Activated CD4-positive, alpha-beta T cell treated with anti-CD3 and anti-CD28 coated beads for 4 hours (primary cell): ENCODE measurements around the gene SOX13.

Experiments
- DNase-seq, 2 donors: peaks; one replicate each; pipeline ENCODE4 v3.0.0-alpha.2; 2020

Gene SOX13

DNA sequence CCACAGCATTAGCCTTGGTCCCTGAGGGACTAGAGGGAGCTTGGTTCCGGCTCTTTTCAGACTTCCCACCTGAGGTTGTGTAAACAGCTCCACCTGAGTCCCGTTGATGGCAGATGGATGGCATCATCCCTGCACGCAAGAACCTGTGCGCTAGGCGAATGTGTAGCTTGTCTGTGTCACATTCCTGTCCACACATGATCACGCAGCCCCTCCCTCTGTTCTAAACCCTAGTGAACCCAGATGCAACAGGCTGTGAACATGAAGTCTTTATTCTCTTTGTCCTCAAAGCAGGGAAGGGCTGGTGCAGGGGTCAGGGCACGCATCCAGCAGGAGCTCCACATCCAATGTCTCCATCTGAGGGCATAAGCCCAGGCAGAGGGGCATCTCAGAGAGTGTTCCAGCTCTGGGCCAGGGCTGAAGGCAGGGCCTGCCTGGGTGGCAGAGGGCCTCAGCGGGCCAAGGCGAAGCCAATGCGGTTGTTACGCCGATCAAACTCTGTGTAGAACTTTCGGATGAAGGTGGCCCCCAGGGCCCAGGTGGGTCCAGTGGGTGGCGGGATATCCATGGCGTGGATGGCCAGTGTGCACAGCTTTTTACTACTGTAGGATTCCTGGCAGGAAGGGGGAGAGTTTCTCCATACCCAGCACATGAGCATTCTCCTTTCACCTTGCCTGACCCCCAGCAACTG is 81.8 kb downstream of the SOX13 start:
- DNase-seq = no peak

DNA sequence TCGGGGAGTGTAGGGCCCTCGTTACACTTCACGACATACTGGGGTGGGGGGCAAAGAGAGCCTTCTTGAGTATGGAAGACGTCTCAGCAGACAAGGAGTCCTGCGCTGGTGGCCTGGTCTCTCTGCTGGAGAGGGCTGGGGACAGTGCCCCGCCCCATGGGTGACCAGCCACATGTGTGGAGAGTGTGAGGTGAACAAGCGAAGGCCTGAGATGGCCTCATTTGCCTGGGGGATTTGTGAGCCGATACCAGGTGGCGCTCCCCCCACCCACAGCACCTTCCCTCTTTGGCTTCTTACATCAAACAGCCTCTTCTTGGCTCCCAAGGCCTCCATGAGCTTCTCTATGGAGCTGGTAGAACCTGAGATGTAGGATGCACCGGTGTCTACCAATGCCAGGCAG is 83.0 kb downstream of the SOX13 start:
- DNase-seq = no peak

DNA sequence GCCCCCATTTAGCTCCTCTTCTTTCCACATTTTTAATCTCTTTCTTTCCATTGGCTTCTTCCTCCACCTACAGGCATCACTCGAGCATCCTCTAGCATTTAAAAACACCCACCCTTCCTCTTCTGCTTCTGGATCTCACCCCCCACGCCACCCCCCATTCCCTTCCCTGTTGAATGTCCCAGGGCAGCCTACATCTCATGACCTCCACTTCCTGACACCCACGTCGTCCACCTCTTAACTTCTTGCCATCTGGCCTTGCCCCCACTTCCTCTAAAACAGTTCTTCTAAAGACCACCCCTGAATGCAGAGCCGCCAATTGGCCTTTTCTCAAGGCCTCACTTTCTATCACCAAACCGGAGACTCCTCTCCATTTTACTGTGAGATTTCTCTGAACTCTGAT is 85.0 kb downstream of the SOX13 start:
- DNase-seq = no peak

DNA sequence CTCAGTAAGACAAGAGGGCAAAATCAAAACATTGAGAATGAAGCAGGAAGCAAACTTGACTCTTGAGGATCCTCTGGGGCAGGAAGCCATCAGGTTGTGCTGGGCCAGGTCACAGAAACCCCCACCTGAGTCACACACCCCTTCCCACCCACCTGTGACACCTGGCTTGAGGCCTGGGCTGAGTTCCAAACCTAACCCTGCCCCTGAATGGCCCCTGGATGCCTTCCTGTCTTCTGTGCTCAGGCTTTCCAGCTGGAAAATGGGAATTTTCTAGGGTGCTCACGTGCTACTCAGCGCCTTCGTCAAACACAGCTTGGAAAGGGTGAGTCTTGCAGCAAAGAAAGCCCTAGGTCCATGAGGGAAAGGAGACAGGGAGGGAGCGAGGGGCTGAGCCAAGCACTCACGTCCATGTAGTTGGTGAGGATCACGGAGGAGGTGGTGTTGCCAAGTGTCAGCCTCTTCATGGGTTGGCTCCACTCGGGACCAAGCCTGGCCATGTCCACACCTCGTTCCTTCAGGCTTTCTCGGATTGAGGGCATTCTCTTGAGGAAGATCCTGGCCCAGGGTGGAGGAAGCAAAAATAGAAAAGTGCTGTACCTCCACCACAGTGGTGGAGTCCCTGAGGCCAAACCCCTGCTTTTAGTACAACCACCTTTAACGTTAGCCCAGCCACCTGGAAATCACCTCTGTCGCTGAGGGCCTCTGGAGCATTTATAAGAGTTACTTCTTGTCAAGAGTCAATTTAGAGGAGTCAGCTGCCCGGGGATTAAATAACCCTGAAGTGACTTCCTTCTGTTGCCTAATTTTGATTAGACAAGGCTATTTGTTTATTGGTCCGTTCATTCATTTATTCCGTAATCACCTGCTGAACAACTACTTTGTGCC is 88.9 kb downstream of the SOX13 start:
- no peak for DNase-seq

DNA sequence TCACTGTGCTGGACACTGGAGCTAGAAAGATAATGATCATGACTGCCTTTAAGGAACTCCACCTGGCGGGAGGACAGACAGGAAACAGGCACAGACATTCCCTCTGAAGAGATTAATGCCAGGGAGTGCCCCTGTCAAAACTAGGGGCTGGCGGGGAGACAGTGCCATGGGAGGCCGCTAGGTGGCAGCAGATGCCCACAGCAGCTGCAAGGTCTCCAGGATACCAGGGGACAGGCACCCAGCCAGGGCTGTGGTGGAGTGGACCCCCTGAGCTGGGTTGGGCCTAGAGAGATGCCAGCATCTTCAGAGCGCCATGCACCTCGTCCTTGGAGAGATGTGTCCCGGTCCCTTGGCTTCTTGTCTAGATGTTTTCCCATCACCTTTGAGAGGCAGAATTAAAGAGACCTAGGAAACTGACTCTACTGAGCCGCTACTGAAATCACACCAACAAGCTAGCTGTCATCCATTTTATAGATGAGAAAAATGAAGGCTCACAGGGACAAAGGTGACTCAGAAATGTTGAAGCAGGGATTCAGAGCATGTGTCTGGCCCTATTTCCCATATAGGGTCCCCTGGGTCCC is 89.7 kb downstream of the SOX13 start:
- peak; percentile 66 to 80 for DNase-seq

DNA sequence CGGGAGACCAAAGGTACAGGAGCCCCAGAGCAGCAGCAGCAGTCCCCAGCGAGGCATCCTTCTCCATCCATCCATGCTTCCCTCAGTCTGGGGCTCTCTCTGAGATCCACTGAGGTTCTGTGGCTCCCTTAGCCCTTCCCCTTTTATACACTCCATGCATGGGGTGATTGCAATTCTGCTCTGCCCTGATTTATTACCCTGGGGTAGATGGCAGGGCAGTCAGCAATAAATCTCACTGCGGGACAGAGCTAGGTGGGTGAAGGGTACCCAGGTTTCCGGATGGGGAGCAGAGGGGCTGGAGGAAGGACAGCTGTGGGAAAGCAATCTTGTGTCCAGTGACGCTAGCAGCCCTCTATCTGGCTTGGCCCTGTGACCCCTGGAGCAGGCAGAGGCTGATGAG is 93.3 kb downstream of the SOX13 start, which contains the start of gene REN:
Gene REN, minus strand, starts transcription at position 119 of the 400 bp plus-strand sequence. Its CDS starts 44 bp downstream, at position 75.
- no peak for DNase-seq

DNA sequence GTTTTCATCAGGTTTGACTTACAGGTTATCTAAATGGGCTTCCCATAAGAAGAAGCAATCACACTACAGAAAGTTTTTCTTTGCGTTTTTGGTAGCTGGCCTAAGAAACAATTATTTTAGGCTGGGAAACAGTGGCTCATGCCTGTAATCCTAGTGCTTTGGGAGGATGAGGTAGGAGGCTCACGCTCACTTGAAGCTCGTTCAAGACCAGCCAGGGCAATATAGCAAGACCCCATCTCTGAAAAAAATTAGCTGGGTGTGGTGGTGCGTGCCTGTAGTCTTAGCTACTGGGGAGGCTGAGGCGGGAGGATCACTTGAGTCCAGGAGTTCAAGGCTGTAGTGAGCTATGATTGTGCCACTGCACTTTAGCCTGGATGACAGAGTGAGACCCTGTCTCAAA is 94.8 kb downstream of the SOX13 start:
- no peak for DNase-seq

DNA sequence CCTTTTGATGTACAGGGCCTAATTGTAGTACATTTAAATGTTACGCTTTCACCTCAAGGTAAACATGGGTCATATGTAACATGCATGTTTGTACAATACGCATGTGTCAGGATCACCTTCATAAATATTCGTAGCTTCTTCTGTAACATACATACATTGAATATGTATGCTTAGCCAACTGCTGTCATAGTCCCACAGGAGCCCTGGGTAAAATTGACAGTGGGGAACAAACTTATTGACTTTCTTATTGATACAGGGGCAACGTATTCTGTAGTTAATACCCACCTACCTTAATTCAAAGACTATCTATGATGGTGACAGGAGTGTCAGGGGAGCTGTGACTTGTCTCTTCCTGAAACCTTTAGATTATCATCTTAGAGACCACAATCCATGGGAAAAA is 96.9 kb downstream of the SOX13 start:
- no peak for DNase-seq

DNA sequence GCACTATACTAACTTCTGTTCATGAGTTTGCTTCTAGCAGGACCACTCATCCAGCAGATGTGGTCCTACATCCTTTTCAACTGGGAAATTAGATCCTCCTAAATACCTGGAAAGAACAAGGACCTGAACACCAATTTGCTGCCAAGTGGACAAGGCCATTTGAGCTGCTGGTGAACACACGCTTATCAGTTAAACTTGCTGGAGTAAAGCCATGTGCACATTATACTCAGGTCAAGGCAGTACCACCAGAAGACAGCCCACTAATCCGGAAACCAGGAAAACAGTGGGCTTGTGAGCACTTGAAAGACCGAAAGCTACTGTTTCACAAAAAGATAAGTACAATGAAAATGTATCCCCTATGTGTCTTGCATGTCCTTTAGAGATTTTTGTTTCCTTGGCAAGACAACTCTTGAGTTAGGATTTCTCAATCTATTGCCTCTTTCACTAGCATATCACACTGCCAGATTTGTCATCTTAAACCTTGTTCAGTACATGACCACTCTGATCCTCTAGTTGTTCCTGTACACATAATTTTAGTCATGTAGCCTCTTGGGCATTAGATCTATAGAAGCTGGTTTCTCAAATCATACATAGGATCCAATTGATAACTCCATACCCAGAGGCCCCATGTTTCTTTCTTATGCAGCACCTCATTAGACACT is 97.7 kb downstream of the SOX13 start:
- DNase-seq = no peak

DNA sequence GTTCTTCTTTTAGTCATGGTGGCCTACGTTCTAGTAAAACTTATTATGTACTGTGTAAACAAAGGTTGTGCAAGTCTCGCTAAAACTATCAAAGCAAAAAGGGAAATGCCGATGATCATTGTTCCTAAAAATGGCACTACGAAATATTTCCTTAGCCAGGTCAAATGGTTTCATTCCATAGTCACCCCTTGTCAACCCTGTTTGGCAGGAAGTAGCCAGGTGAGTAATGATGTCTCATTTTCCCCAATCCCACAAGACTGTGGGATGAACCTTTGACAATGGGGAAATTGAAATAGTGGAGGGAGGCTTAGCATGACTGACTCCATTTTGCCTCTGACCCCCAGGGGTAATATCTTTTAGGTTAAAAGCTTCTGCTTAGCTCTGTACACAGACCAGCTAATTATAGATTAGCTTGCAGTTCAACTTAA is 98.8 kb downstream of the SOX13 start:
- DNase-seq = no peak

DNA sequence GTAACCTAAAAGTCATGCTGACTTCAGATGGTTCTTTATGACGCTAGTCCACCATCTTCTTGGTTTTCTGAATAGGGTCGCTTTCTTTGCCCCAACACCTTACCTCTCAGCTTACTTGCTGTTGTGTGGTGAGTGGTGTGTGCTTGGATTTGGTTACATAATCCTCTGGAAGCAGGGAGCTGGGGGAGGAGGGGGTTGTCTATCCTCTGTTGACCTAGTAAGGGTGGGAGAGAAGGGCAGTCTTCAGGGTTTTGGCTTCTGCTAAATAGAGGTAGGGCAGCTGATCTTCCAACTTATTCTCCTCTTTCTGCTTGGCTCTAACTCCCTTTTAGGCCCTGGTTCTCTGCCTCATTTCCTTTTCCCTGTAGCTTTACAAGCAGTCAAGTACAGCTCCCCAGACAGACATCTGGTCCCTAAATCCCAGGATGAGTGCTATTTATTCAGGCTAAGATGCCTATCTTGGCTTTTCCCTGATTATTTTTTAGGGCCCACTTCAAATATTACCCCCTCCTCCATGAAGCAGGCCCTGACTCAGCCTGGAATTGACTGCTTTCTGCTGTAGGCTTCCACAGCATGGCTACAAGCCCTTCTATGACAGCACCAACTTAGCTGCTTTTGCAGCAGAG is 99.6 kb downstream of the SOX13 start:
- no peak for DNase-seq

DNA sequence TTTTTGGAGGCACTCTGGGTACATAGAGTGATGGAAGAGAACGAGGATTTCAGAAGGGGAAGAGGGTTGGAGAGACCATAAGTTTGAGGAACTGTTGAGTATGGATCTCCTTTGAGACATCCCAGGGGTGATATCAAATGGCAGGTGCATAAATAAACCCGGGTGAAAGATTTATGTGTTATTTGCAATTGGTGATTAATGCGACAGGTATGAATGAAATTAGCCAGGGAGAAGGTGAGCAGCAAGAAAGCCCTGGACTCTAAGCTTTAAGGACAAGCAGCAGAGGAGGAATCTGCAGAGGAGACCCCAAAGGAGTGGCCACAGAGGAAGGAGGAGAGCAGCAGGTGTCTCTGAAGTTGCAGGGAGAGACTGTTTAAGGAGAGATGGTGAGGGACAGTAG is 102.0 kb downstream of the SOX13 start:
- DNase-seq = no peak

DNA sequence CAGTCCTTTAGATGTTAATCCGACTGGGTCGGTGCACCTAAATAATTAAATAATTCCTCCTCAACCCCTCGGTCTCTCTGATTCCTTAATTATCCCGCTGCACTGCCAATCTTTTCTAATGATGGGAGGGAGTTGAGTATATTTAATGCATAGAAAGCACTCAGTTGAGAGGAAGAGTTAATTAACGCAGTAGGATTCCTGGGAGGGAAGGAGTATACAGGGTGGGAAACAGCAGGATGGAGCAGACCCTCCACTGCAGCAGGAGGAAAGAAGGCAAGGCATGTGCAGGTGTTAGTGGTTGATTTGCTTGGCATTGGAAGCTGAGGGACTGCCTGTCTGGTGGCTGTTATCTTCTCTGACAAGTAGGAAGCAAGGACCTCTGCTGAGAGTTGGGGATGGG is 103.1 kb downstream of the SOX13 start:
- no peak for DNase-seq

DNA sequence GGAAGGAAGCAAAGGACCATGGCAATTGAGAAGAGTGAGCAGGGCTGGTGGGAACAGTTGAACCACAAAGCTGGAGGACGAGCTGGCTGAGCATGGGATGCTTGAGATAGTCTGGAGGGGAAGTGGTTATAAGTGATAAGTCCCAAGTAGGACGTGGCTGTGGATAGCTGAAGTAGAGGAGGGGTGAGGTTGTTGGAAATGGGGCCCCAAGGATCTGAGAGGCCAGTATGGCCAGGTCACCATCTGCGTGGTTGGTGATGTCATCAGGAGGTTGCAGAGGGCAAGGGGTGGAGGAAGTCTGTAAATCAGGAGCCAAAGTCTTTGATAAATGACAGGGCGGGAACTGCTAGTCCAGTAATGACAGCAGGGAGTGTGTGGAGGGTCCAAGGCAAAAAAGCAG is 104.2 kb downstream of the SOX13 start:
- no peak for DNase-seq
